ENCODE measurements around the gene IGFBP7. TPM values are rescaled to one million over a fixed set of nuclear protein-coding genes. Genes with fewer than 3 reads are reported as not detected.

The IGFBP7 gene
- total and polyA plus RNA-seq, 2 of the 8 experiments (the other 6 are each of a cell fraction or from before 2014, with no cell fraction given), result 0.17 to 0.48 TPM

DNA sequence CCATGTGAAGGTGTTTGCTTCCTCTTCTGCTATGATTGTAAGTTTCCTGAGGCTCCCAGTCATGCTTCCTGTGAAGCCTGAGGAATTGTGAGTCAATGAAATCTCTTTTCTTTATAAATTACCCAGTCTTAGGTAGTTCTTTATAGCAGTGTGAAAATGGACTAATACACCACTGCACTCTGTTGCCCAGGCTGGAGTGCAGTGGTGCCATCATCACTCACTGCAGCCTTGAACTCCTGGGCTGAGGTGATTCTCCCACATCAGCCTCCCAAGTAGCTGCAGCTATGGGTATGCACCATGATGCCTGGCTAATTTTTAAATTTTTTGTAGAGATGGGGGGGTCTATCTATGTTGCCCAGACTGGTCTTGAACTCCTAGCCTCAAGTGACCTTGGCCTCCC lies 15.8 kb upstream of the IGFBP7 start:
- Histone ChIP-seq H4K20me1 (replicated peaks in 1 of 2; ENCODE audit: control insufficient read depth in 1 of 2, insufficient read depth in 2 of 2, low read length in 2 of 2) (no peaks in the 10 kb centered on the region), H2BK15ac (ENCODE audit: low read length) (no peak overlapping the region), H2BK12ac (ENCODE audit: low read depth, low read length) (no peak overlapping the region), H2AK5ac (ENCODE audit: low read depth, low read length) (no peak overlapping the region), H3K27ac (ENCODE audit: low read depth, low read length) (no peak overlapping the region), H3K4me1 (replicated peaks in 1 of 4; ENCODE audit: control insufficient read depth in 3 of 4, insufficient read depth in 4 of 4, low read length in 3 of 4) (no peaks in the 10 kb centered on the region), H3K18ac (ENCODE audit: extremely low read depth, low read length) (no peak overlapping the region), H4K8ac (ENCODE audit: extremely low read depth, insufficient read depth, low read length) (no peak overlapping the region), H2BK20ac (ENCODE audit: low read length) (no peak overlapping the region), H3K14ac (ENCODE audit: insufficient read length) (no peak overlapping the region), H3K9ac (replicated peaks in 1 of 4; ENCODE audit: extremely low read depth in 1 of 4, low read depth in 3 of 4, low read length in 3 of 4) (no peak overlapping the region), H3K23me2 (ENCODE audit: low read depth, low read length) (0 out of 2 replicates have a peak, but pooled peaks cover 1% of the 10 kb centered on the region), H3K9me3 (ENCODE audit: insufficient read depth in 2 of 2, low read depth in 1 of 2, low read length in 1 of 2) (peaks cover 6 to 16% of the 10 kb centered on the region in 2 experiments; a peak in 3 of 4 replicates), H3K27me3 (replicated peaks in 1 of 4; ENCODE audit: control insufficient read depth in 3 of 4, extremely low read depth in 1 of 4, insufficient read depth in 3 of 4, low read length in 3 of 4) (no peaks in the 10 kb centered on the region), H3K4me3 (ENCODE audit: extremely low read depth in 1 of 4, insufficient read depth in 2 of 4, low read depth in 3 of 4, low read length in 4 of 4) (no peak overlapping the region), H3K4ac (replicated peaks; ENCODE audit: insufficient read length, low read depth, low read length) (no peak overlapping the region), H3K36me3 (ENCODE audit: control insufficient read depth in 2 of 4, insufficient read depth in 4 of 4, low read length in 3 of 4) (no peaks in the 10 kb centered on the region), H3K79me1 (ENCODE audit: low read depth, low read length) (no peaks in the 10 kb centered on the region), H3K4me2 (ENCODE audit: insufficient read depth in 1 of 2, low read depth in 2 of 2, low read length in 2 of 2) (no peak overlapping the region), H4K5ac (ENCODE audit: insufficient read length, low read depth, low read length) (no peak overlapping the region), H2BK120ac (replicated peaks; ENCODE audit: low read depth, low read length) (no peak overlapping the region), H2BK5ac (ENCODE audit: low read depth, low read length) (no peak overlapping the region), H3K79me2 (ENCODE audit: control insufficient read depth in 1 of 2, insufficient read depth in 2 of 2, low read length in 2 of 2) (no peaks in the 10 kb centered on the region), H2AFZ (ENCODE audit: low read length) (no peak overlapping the region), H3K56ac (replicated peaks; ENCODE audit: insufficient read length, low read depth, low read length) (no peak overlapping the region), H4K91ac (replicated peaks; ENCODE audit: insufficient read length, low read length) (no peak overlapping the region), H3K23ac (ENCODE audit: insufficient read length) (no peak overlapping the region)
- FAIRE-seq (no peak), DNase-seq (ENCODE audit: low read depth in 1 of 2, low spot score in 2 of 2) (no peak)
- ChIA-PET CTCF (ENCODE audit: partially characterized antibody) (interaction anchor here (1.9 kb wide), 1 partner anchor 88 kb away, joined by 4 read pairs; no protein-coding TSS in a partner anchor), POLR2A (ENCODE audit: partially characterized antibody) (no interaction called here)
- TF ChIP-seq CTBP2 (IDR thresholded peaks at IDR 0.05; ENCODE audit: borderline replicate concordance, insufficient read depth, insufficient read length, low read length), result no peak
- TF ChIP-seq, protein P1, sequence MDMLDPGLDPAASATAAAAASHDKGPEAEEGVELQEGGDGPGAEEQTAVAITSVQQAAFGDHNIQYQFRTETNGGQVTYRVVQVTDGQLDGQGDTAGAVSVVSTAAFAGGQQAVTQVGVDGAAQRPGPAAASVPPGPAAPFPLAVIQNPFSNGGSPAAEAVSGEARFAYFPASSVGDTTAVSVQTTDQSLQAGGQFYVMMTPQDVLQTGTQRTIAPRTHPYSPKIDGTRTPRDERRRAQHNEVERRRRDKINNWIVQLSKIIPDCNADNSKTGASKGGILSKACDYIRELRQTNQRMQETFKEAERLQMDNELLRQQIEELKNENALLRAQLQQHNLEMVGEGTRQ (IDR thresholded peaks at IDR 0.05; ENCODE audit: low read length), result no peak
